GM20431 (cell line): ENCODE data around the gene PSMD5.

Experiments
- in situ Hi-C: fragments of 300-500 bp; cut with MseI, MboI; formaldehyde crosslinking; loops from one replicate; pipeline ENCODE4 v1.15.0; 2020; ENCODE audit warnings: low sequenced_read_pairs; ENCODE audit not compliant: unreplicated experiment

Gene PSMD5

GRCh38 chr9:120842685-120843485, at the start of gene PSMD5:
Gene PSMD5, minus strand, starts transcription at chr9:120842922. Its CDS starts 13 bp downstream, at chr9:120842909.
- in situ Hi-C loops, result no loop called here

GRCh38 chr9:120891884-120892747, 49.4 kb upstream of the PSMD5 start:
- in situ Hi-C loops, result no loop called here

- in situ Hi-C loops, result no loop called here
These were observed 48.6 kb upstream of the PSMD5 start for GRCh38 chr9:120891245-120891883.

DNA sequence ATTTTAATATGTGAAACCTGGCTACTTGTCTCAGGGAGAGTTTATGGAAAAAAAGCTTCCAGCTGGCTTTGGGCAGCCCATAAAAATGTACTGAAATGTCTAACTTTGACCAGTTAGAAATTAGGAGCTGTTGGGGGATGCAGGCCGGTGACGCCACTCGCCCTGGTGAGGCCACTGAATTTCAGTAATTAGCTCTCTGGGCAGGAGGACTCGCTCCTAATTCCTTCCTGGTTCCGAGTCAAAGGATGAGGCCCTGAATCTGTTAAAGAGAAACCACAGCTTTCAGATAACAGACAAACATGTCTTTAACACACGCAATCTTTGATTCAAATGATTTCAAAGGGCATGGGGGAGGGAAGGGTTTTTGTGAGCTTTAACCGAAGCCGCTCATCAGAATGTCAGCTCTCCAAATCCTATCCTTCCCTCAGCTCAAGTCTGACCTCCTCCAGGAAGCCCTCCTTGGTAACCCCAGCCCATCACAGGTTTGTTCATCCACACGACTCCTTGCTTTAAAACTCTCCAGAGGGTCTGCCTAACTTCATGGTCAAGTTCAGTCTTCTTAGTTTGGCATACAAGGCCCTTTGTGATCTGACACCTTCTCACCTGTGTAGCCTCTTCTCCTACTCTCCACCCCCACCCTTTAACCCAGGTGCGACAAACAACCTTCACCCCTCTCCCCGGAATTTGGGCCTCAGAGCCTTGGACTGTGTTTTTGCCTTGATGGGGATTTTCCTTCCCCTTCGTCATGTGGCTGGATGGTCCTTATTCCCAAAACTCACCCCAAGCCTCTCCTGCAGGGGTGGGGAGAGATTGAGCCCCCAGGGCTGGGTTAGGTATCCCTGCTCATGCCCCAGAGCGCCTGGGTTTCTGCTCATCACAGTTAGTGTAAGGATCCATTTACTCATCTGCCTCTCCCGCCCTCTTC, 47.9 kb upstream of the PSMD5 start:
- in situ Hi-C loops, result no loop called here

DNA sequence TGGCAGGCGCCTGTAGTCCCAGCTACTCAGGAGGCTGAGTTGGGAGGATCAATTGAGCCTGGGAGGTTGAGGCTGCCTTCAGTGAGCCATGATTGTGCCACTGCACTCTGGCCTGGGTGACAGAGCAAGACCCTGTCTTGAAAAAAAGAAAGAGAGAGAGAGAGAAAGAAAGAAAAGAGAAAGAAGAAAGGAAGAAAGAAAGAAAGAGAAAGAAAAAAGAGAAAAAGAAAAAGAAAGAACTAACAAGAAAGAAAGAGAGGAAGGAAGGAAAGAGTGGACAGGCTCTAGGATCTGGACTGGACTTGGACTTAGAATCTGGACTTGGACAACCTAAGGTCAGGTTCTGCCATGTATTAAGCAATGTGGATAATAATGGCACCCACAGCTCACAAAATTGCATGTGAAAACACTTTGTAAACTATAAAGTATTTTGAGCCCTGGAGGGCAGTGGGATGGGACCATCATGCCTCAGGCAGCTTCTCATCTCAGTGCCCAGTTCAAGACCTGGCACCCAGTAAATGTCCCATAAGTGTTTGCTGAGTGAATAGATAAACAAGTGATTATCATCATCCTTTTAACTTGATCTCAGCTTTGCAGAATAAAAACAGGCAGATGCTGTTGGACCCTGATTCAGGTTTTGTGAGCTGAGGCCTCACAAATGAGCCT, 47.0 kb upstream of the PSMD5 start:
- in situ Hi-C loops, result no loop called here

DNA sequence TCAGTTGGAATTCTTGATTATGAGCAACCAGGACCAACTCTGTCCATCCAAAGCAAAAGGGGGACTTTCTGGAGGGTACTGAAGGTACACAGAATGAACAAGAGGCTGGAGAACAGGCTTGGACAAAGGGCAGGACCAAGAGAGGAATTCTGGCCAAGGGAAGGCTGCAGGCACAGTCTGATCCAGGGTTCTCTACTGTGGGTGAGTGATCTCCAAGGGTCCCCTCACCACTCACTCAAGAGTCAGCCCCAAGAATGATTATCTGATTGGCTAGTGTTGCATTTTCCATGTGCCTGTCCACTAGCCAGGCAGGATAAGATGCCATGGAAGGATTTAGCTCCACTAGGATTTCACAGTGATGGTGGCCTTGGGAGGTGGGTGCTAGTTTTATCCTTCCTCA, 45.9 kb upstream of the PSMD5 start:
- in situ Hi-C loops, result no loop called here

DNA sequence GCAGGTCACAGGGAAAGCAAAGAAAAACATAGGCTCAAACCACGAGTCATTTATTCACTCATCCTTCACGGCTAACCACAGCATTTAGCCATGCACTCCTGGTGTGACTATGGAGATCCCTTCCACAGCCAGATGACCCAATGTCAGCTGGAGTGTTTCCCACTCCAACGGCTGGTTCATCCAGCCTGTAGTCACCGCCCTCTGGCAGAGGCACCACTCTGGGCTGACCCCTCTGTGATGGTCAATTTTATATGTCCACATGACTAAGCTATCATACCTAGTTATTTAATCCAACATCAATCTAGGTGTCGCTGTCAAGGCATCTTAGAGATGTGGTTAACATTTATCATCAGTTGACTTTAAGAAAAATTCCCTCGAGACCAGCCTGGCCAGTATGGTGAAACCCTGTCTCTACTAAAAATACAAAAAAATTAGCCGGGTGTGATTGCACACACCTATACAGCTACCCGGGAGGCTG, 43.8 kb upstream of the PSMD5 start:
- in situ Hi-C loops, result no loop called here

DNA sequence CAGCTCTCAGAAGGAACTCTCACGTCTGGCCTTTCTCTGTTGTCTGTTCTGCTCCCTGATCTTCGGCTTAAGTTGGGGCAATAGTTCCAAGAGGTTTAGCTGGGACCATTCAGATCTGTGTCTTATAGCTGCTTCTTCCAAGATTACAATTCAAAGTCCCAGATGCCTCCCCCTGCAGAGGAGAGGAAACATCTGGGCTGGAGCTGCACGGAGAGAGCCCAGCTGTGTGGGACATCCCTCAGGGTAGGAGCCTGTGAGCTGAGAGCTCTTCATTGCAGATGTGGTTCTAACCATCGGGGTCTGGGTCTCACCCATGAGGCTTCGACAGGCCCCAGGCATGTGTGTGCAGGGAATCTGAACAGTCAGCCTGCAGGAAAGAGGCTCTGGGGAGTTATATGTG, 43.2 kb upstream of the PSMD5 start:
- in situ Hi-C loops, result no loop called here

DNA sequence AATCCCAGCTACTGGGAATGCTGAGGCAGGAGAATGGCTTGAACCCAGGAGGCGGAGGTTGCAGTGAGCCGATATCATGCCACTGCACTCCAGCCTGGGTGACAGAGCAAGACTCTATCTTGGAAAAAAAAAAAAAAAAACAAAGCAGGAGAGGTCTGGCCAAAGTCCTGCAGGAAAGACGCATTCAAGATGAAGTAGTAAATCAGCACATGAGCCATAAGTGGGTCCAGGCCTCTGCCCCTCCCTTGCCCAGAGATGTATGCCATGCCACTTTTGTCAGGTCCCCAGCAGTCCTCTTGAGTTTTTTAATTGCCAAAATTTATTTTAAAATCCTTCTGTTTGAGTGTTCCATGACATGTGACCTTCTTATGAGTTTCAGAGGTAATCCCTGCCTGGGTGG, 42.7 kb upstream of the PSMD5 start:
- in situ Hi-C loops, result no loop called here

DNA sequence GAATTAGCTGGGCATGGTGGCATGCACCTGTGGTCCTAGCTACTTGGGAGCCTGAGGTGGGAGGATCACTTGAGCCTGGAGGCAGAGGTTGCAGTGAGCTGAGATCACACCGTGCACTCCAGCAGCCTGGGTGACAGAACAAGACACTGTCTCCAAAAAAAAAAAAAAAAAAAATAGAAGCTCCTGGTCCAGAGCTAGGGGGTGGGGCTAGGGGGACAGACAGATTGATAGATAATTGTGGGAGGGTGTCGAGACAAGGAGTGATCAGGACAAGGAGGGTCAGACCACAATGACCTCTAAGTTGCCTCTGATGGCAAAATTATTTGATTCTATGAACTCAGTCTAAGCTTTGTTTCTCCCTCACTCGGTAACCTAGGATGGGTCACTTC, 40.9 kb upstream of the PSMD5 start:
- in situ Hi-C loops, result no loop called here

- in situ Hi-C loops, result no loop called here
These were observed 40.3 kb upstream of the PSMD5 start for GRCh38 chr9:120882935-120883607.

- in situ Hi-C loops, result no loop called here
These were observed 36.7 kb upstream of the PSMD5 start for GRCh38 chr9:120879446-120879845.

DNA sequence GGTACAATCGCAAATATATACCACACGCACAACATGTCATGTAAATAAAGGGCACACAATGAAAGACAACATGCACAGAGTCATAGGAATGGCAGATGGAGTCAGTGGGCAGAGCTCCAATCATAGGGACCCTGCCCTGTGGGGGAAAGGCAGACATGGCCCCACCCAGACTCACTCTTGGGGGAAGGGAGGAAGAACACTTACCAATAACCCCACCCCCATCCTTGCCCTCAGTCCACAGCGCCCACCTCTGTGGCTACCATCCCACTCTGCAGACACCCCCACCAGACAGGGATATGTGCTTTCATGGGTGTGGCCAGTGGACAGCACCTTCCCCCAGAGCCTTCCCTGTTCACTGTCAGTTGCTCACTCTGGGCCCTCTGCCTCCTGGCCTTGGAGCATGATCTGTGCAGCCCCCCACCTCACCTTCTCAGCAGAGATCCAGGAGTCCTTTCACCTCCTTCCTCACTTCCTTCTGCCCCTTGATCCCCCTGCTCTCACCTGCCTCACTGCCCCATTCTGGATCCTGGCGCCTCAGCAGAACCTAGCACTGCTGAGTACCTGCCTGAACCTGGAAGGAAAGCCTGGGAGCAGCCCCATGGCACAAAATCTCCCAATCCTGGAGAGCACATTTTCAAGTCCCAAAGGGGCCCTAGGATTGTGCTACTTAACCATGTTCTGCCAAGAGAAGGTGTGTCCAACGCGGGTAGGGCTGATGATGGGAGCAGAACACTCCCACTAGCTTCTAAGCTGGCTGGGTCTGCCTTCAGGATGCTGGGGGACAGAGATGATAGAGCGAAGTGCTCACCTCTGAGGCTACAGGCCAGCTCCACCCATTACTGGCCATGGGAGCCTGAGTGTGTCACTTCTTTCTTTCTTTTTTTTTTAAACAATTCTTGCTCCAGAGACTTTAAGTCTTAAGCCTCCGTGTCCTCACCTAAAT, 35.7 kb upstream of the PSMD5 start:
- in situ Hi-C loops, result no loop called here

- in situ Hi-C loops, result no loop called here
These were observed 34.7 kb upstream of the PSMD5 start for GRCh38 chr9:120877276-120878034.

DNA sequence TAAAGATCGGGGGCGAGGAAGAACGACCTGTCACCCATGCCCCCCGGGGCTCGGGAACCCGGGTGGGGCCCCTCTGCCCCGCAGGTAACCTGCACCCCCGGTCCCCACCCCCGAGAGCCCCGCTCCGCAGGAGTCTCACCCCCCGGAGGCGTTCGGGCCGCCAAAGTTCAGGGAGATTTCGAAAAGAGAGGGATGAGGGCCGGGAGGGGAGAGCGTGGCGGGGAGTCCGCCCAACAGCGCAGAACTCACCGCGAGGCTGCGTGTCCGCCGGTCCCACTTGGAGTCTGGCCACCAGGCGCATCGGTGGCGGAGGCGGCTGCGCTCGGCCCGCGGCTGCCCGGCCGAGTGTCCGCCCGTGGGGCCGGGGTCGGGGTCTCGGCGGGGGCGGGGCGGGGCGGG, 34.1 kb upstream of the PSMD5 start, which contains the start of gene PHF19:
Gene PHF19 (minus strand): TSS at position 347 of the 399 bp plus-strand sequence. CDS start 2,447 bp downstream, outside the sequence.
- in situ Hi-C loops, result no loop called here

- in situ Hi-C loops, result no loop called here
These were observed 33.5 kb upstream of the PSMD5 start for GRCh38 chr9:120875954-120876841.
